Psoas muscle (tissue), 8 donors: ENCODE data around the gene SAP30BP. TPM values are rescaled to one million over a fixed set of nuclear protein-coding genes. Genes with fewer than 3 reads are reported as not detected.

ENCODE experiments used
- ATAC-seq, 4 donors: fragments of 200-7000 bp; cut with Tn5 transposase; one replicate each; pipeline ENCODE4 v1.9.1; 2020; ENCODE audit warnings: moderate library complexity in 3 of 4, mild to moderate bottlenecking in 2 of 4
- DNase-seq, 2 donors: peaks; one replicate each; pipeline ENCODE4 v3.0.0-alpha.2; 2020
- H3K27ac ChIP-seq: fragments of 200-600 bp; one replicate; pipeline ENCODE4 v1.8.0; 2022
- H3K27me3 ChIP-seq, 3 donors: fragments of 200-600 bp in 1 of 3; one replicate each; pipeline versions ENCODE4 v1.6.1 to v1.8.0; 2013 to 2022; ENCODE audit warnings: low read length in 2 of 3, mild to moderate bottlenecking in 2 of 3, moderate library complexity in 1 of 3; ENCODE audit not compliant: insufficient read depth in 3 of 3
- H3K36me3 ChIP-seq, 2 donors: fragments of 200-600 bp in 1 of 2; one replicate each; pipeline versions ENCODE4 v1.6.1 to v1.8.0; 2013 to 2022; ENCODE audit warnings: low read depth in 1 of 2, mild to moderate bottlenecking in 1 of 2, moderate library complexity in 1 of 2; ENCODE audit not compliant: insufficient read depth in 1 of 2
- H3K4me1 ChIP-seq: fragments of 200-600 bp; one replicate; pipeline ENCODE4 v1.8.0; 2022
- H3K4me3 ChIP-seq: fragments of 200-600 bp; one replicate; pipeline ENCODE4 v1.8.0; 2022; ENCODE audit warnings: mild to moderate bottlenecking
- H3K9me3 ChIP-seq: fragments of 200-600 bp; one replicate; pipeline ENCODE4 v1.8.0; 2022
- CTCF ChIP-seq: fragments of 200-600 bp; IDR thresholded peaks from one replicate; pipeline ENCODE4 v1.8.0; 2022; ENCODE audit warnings: antibody characterized with exemption
- WGBS, 3 donors: extraction: QIAGEN DNeasy Blood & Tissue Kit; methylation state at CpG; one replicate each; pipeline versions ENCODE4 v1.1.6 to v1.1.7; 2013; 5-methylcytosine and 5-hydroxymethylcytosine counted together
- intact Hi-C, 2 donors: fragments of 100-400 bp; cut with DNase I; formaldehyde crosslinking; loops; one replicate each; pipeline versions ENCODE4 v1.11.0 to v1.14.2; 2022
- polyA plus RNA-seq, 3 donors: library from polyadenylated mRNA; stranded (reverse); fragments of 200-250 nt; gene quantifications; one replicate each; pipeline ENCODE4 v1.2.3, GENCODE V29; 2013
- total RNA-seq, 4 donors: library from RNA; stranded (reverse); fragmentation: NEBNext Ultra II Directional in 2 of 4; extraction: Animal tissue kit (Norgen Biotek cat#: 25700) in 2 of 4; gene quantifications; one replicate each; pipeline versions ENCODE4 v1.2.1 to v1.2.4, GENCODE V29; 2021 to 2023
- donor health status: healthy with polysubstance abuse.
- donor health status: DM: no; HTN: no; CAD: no; lungs with moderate emphysema.
- donor health status: Bipolar disorder and iron deficiency.
- donor health status: healthy.
- donor health status: DM: yes; HTN: yes; CAD: no.
- donor health status: DM: no; HTN: no; CAD: no.
- donor health status: DM: no; HTN: no; CAD: no.
- donor health status: DM: yes; HTN: yes; CAD: no.

SAP30BP gene
- total and polyA plus RNA-seq, 7 donors = 40.9 to 123 (median 68.5) TPM

- peaks cover 2 to 55% of the 10 kb centered on the region in 2 donors for H3K36me3 ChIP-seq
- intact Hi-C loops = loop anchor here in 1 of 2 donors (5.0 kb wide), 1 partner anchor 83 kb away; no protein-coding TSS in a partner anchor
- WGBS, 3 donors = 86 to 88% (median 87%) methylated on average over 23 of the region's 23 CpGs
- ATAC-seq (no peak), DNase-seq (no peak)
- no peak for TF ChIP-seq CTCF
- no peaks in the 10 kb centered on the region for H3K27me3 ChIP-seq
- peaks cover 7% of the 10 kb centered on the region for H3K4me1 ChIP-seq
- no peak overlapping the region for H3K27ac ChIP-seq
- no peak overlapping the region for H3K4me3 ChIP-seq
- no peaks in the 10 kb centered on the region for H3K9me3 ChIP-seq
Measured at GRCh38 chr17:75624714-75625345, 42.3 kb upstream of the SAP30BP start.

GRCh38 chr17:75625813-75626486 lies 41.2 kb upstream of the SAP30BP start:
- Histone ChIP-seq H3K9me3 (no peaks in the 10 kb centered on the region), H3K4me1 (peaks cover 7% of the 10 kb centered on the region), H3K27me3 (no peaks in the 10 kb centered on the region), H3K27ac (no peak overlapping the region), H3K36me3 (peaks cover 2 to 58% of the 10 kb centered on the region in 2 donors), H3K4me3 (no peak overlapping the region)
- ATAC-seq (peak in 3 of 4 donors; percentile 25 to 49 (median 45)), DNase-seq (no peak)
- WGBS, 3 donors = 80 to 89% (median 84%) methylated on average over 15 of the region's 15 CpGs
- intact Hi-C loops = no loop called here
- peak; percentile 35 for TF ChIP-seq CTCF

- Histone ChIP-seq H3K4me1 (peaks cover 7% of the 10 kb centered on the region), H3K27me3 (no peaks in the 10 kb centered on the region), H3K27ac (no peak overlapping the region), H3K4me3 (no peak overlapping the region), H3K9me3 (no peaks in the 10 kb centered on the region), H3K36me3 (peaks cover 2 to 63% of the 10 kb centered on the region in 2 donors)
- WGBS, 3 donors = 65 to 71% (median 70%) methylated on average over 9 to 11 of the region's 11 CpGs
- DNase-seq = no peak
- TF ChIP-seq CTCF = no peak
- intact Hi-C loops = no loop called here
- ATAC-seq = no peak
Measured at GRCh38 chr17:75626496-75627038, 40.6 kb upstream of the SAP30BP start.

- no peaks in the 10 kb centered on the region for H3K9me3 ChIP-seq
- DNase-seq = no peak
- ATAC-seq = no peak
- H3K4me3 ChIP-seq = no peak overlapping the region
- H3K27me3 ChIP-seq = no peaks in the 10 kb centered on the region
- H3K36me3 ChIP-seq = peaks cover 2 to 63% of the 10 kb centered on the region in 2 donors
- no peak overlapping the region for H3K27ac ChIP-seq
- whole genome bisulfite sequencing, 3 donors = 89 to 93% (median 91%) methylated on average over 10 of the region's 10 CpGs
- peaks cover 7% of the 10 kb centered on the region for H3K4me1 ChIP-seq
- no peak for TF ChIP-seq CTCF
- intact Hi-C loops = no loop called here
Measured at GRCh38 chr17:75627094-75627493, 40.0 kb upstream of the SAP30BP start.
